DND-41 (cell line): ENCODE results near the gene METTL9.

Experiments
- ATAC-seq: fragments of 200-7000 bp; cut with Tn5 transposase; 3 replicates; pipeline ENCODE4 v1.9.1; 2021; ENCODE audit warnings: low read depth; ENCODE audit not compliant: insufficient read depth
- DNase-seq: peaks from one replicate; pipeline ENCODE4 v3.0.0-alpha.2; 2020
- H2AFZ ChIP-seq: 2 replicates; pipeline ENCODE4 v1.6.0; 2012; ENCODE audit warnings: low read depth, low read length
- H3K27ac ChIP-seq: 2 replicates; pipeline ENCODE4 v1.5.1; 2012; ENCODE audit warnings: low read length, inconsistent platforms
- H3K27me3 ChIP-seq: fragments of 200-600 bp; sonication (generic); 2 replicates; pipeline ENCODE4 v1.6.0; 2012; ENCODE audit warnings: low read length, mild to moderate bottlenecking, inconsistent platforms; ENCODE audit not compliant: insufficient read depth, poor library complexity
- H3K36me3 ChIP-seq: 2 replicates; pipeline ENCODE4 v1.5.1; 2012; ENCODE audit warnings: low read length, inconsistent platforms; ENCODE audit not compliant: insufficient read depth
- H3K4me1 ChIP-seq: 2 replicates; pipeline ENCODE4 v1.5.1; 2012; ENCODE audit warnings: mild to moderate bottlenecking, low read length; ENCODE audit not compliant: insufficient read depth
- H3K4me2 ChIP-seq: 2 replicates; pipeline ENCODE4 v1.6.0; 2012; ENCODE audit warnings: mild to moderate bottlenecking, moderate library complexity, low read length, inconsistent platforms; ENCODE audit not compliant: insufficient read depth
- H3K4me3 ChIP-seq, 2 experiments: fragments of 200-600 bp in 1 of 2; shearing (Covaris generic) in 1 of 2; 2 replicates each; pipeline ENCODE4 v1.5.1; 2012 to 2016; ENCODE audit warnings: inconsistent platforms in 2 of 2, low read length in 2 of 2, mild to moderate bottlenecking in 2 of 2, low read depth in 1 of 2, moderate library complexity in 1 of 2
- H3K79me2 ChIP-seq: 2 replicates; pipeline ENCODE4 v1.6.0; 2012; ENCODE audit warnings: low read length, inconsistent platforms; ENCODE audit not compliant: insufficient read depth
- H3K9ac ChIP-seq: 2 replicates; pipeline ENCODE4 v1.6.0; 2012; ENCODE audit warnings: low read depth, mild to moderate bottlenecking, inconsistent platforms, low read length, moderate library complexity
- H3K9me3 ChIP-seq: 2 replicates; pipeline ENCODE4 v1.5.1; 2012; ENCODE audit warnings: low read length, moderate library complexity, mild to moderate bottlenecking, inconsistent platforms; ENCODE audit not compliant: insufficient read depth, severe bottlenecking
- H4K20me1 ChIP-seq: 2 replicates; pipeline ENCODE4 v1.6.0; 2012; ENCODE audit warnings: low read length; ENCODE audit not compliant: insufficient read depth
- CTCF ChIP-seq: IDR thresholded peaks from 2 replicates; pipeline ENCODE4 v1.5.1; 2012; ENCODE audit warnings: borderline replicate concordance, low read length, moderate library complexity, mild to moderate bottlenecking; ENCODE audit not compliant: poor library complexity, severe bottlenecking; ENCODE audit errors: extremely low read depth
- EZH2 ChIP-seq: IDR thresholded peaks from 3 replicates; pipeline ENCODE4 v1.6.1; 2012; ENCODE audit warnings: borderline replicate concordance, low read depth, mild to moderate bottlenecking, moderate library complexity, low read length, inconsistent platforms; ENCODE audit not compliant: severe bottlenecking

METTL9 gene

GRCh38 chr16:21608639-21609328, 9.4 kb downstream of the METTL9 start:
- no peak for TF ChIP-seq CTCF
- no peak for TF ChIP-seq EZH2
- DNase-seq (peak; percentile 53), ATAC-seq (peak; percentile 95)
- no peak overlapping the region for H2AFZ ChIP-seq
- H3K4me3 ChIP-seq, result no peak overlapping the region
- no peaks in the 10 kb centered on the region for H3K27me3 ChIP-seq
- H3K4me2 ChIP-seq, result no peak overlapping the region
- H3K4me1 ChIP-seq, result peaks cover 29% of the 10 kb centered on the region
- H3K9me3 ChIP-seq, result no peaks in the 10 kb centered on the region
- H3K79me2 ChIP-seq, result peaks cover 100% of the 10 kb centered on the region
- H3K36me3 ChIP-seq, result peaks cover 16% of the 10 kb centered on the region; the same call in 1 of the 2 replicates
- no peak overlapping the region for H3K9ac ChIP-seq
- H4K20me1 ChIP-seq, result peaks cover 76% of the 10 kb centered on the region
- H3K27ac ChIP-seq, result no peak overlapping the region; the same call in 1 of the 2 replicates

GRCh38 chr16:21610006-21610544, 10.7 kb downstream of the METTL9 start:
- Histone ChIP-seq H3K4me2 (no peak overlapping the region), H3K4me1 (peaks cover 22% of the 10 kb centered on the region), H3K27me3 (no peaks in the 10 kb centered on the region)

GRCh38 chr16:21610766-21611165, 11.4 kb downstream of the METTL9 start:
- TF ChIP-seq CTCF (no peak), EZH2 (no peak)
- Histone ChIP-seq H3K4me2 (no peak overlapping the region), H2AFZ (no peak overlapping the region), H3K4me3 (no peak overlapping the region), H3K36me3 (peaks cover 23% of the 10 kb centered on the region; the same call in 1 of the 2 replicates), H3K27me3 (no peaks in the 10 kb centered on the region), H3K27ac (no peak overlapping the region), H3K4me1 (peaks cover 22% of the 10 kb centered on the region), H3K79me2 (peaks cover 100% of the 10 kb centered on the region), H3K9me3 (no peaks in the 10 kb centered on the region), H3K9ac (no peak overlapping the region), H4K20me1 (peaks cover 64% of the 10 kb centered on the region)
- DNase-seq (no peak), ATAC-seq (no peak)

More at GRCh38 chr16:21610006-21610544, 10.7 kb downstream of the METTL9 start:
- Histone ChIP-seq H3K9me3 (no peaks in the 10 kb centered on the region), H3K79me2 (peaks cover 100% of the 10 kb centered on the region), H3K4me3 (no peak overlapping the region), H3K9ac (no peak overlapping the region), H3K27ac (no peak overlapping the region), H4K20me1 (peaks cover 69% of the 10 kb centered on the region), H2AFZ (no peak overlapping the region), H3K36me3 (peaks cover 16% of the 10 kb centered on the region; the same call in 1 of the 2 replicates)
- ATAC-seq (no peak), DNase-seq (no peak)
- no peak for TF ChIP-seq EZH2
- TF ChIP-seq CTCF, result no peak
